CD4-positive, alpha-beta T cell treated with Interleukin-15 for 4 hours (primary cell): Measurements from ENCODE around the gene ZFAND3.

Source experiments
- DNase-seq: peaks from one replicate; pipeline ENCODE4 v3.0.0-alpha.2; 2020; ENCODE audit warnings: low spot score

The ZFAND3 gene

GRCh38 chr6:38004908-38005307 lies 185.4 kb downstream of the ZFAND3 start:
- DNase-seq, result no peak

GRCh38 chr6:38011937-38012336 lies 192.4 kb downstream of the ZFAND3 start:
- DNase-seq, result no peak

- DNase-seq, result peak; percentile 24
These were observed 193.0 kb downstream of the ZFAND3 start for GRCh38 chr6:38012573-38012972.

GRCh38 chr6:38015341-38015740 lies 195.8 kb downstream of the ZFAND3 start:
- DNase-seq, result no peak

GRCh38 chr6:38016824-38017223 lies 197.3 kb downstream of the ZFAND3 start:
- no peak for DNase-seq

GRCh38 chr6:38018755-38019165 lies 199.2 kb downstream of the ZFAND3 start:
- no peak for DNase-seq

- DNase-seq, result no peak
These were observed 201.1 kb downstream of the ZFAND3 start for GRCh38 chr6:38020593-38020992.

GRCh38 chr6:38021029-38021428 lies 201.5 kb downstream of the ZFAND3 start:
- DNase-seq, result no peak

- DNase-seq, result no peak
These were observed 202.0 kb downstream of the ZFAND3 start for GRCh38 chr6:38021571-38021970.

- no peak for DNase-seq
These were observed 203.2 kb downstream of the ZFAND3 start for GRCh38 chr6:38022688-38023087.

- DNase-seq, result no peak
These were observed 205.4 kb downstream of the ZFAND3 start for GRCh38 chr6:38024908-38025307.

- no peak for DNase-seq
These were observed 205.9 kb downstream of the ZFAND3 start for GRCh38 chr6:38025451-38025850.

- no peak for DNase-seq
These were observed 208.3 kb downstream of the ZFAND3 start for GRCh38 chr6:38027685-38028373.

- DNase-seq, result no peak
These were observed 210.9 kb downstream of the ZFAND3 start for GRCh38 chr6:38030380-38030779.

- no peak for DNase-seq
These were observed 213.3 kb downstream of the ZFAND3 start for GRCh38 chr6:38032797-38033196.

- no peak for DNase-seq
These were observed 214.0 kb downstream of the ZFAND3 start for GRCh38 chr6:38033442-38033982.

- no peak for DNase-seq
These were observed 214.9 kb downstream of the ZFAND3 start for GRCh38 chr6:38034274-38034914.

- no peak for DNase-seq
These were observed 216.0 kb downstream of the ZFAND3 start for GRCh38 chr6:38035478-38035877.

- DNase-seq, result no peak
These were observed 220.0 kb downstream of the ZFAND3 start for GRCh38 chr6:38039502-38039901.

GRCh38 chr6:38040254-38040653 lies 220.7 kb downstream of the ZFAND3 start:
- no peak for DNase-seq

- DNase-seq, result no peak
These were observed 223.8 kb downstream of the ZFAND3 start for GRCh38 chr6:38043259-38043753.

- no peak for DNase-seq
These were observed 226.3 kb downstream of the ZFAND3 start for GRCh38 chr6:38045701-38046305.

- no peak for DNase-seq
These were observed 228.0 kb downstream of the ZFAND3 start for GRCh38 chr6:38047562-38047961.
